ENCODE measurements around the gene SLC38A3. TPM values are rescaled to one million over a fixed set of nuclear protein-coding genes. Genes with fewer than 3 reads are reported as not detected.
"Not testable (repeated sequence)": the region's sequence is repeated elsewhere in the genome, so short reads cannot be mapped to it uniquely, and the experiment has no call there.

SLC38A3 gene
- polyA plus RNA-seq, 12 donors: 1.3 to 4.3 (median 3.1) TPM; not detected in 2

GRCh38 chr3:50210176-50210509 lies 5.1 kb downstream of the SLC38A3 start:
- no peak for DNase-seq

GRCh38 chr3:50210510-50211367 lies 5.7 kb downstream of the SLC38A3 start:
- DNase-seq: no peak

- not testable (repeated sequence) for DNase-seq
Observed at GRCh38 chr3:50211368-50211717, 6.3 kb downstream of the SLC38A3 start.

- no peak for DNase-seq
Observed at GRCh38 chr3:50211930-50212329, 6.9 kb downstream of the SLC38A3 start.

- DNase-seq: no peak
Observed at GRCh38 chr3:50212502-50212901, 7.4 kb downstream of the SLC38A3 start.

- no peak for DNase-seq
Observed at GRCh38 chr3:50212971-50213370, 7.9 kb downstream of the SLC38A3 start.

GRCh38 chr3:50213373-50213772 lies 8.3 kb downstream of the SLC38A3 start:
- DNase-seq: no peak

- no peak for DNase-seq
Observed at GRCh38 chr3:50214824-50215223, 9.8 kb downstream of the SLC38A3 start.

GRCh38 chr3:50215529-50215928 lies 10.5 kb downstream of the SLC38A3 start:
- no peak for DNase-seq

GRCh38 chr3:50217681-50218080 lies 12.6 kb downstream of the SLC38A3 start:
- no peak for DNase-seq

- no peak for DNase-seq
Observed at GRCh38 chr3:50218448-50218847, 13.4 kb downstream of the SLC38A3 start.

GRCh38 chr3:50219285-50219684 lies 14.2 kb downstream of the SLC38A3 start:
- DNase-seq: no peak

GRCh38 chr3:50220109-50220508 lies 15.0 kb downstream of the SLC38A3 start:
- DNase-seq: no peak

GRCh38 chr3:50221051-50221410 lies 16.0 kb downstream of the SLC38A3 start:
- DNase-seq: no peak

GRCh38 chr3:50221411-50222168 lies 16.5 kb downstream of the SLC38A3 start:
- DNase-seq: no peak

- no peak for DNase-seq
Observed at GRCh38 chr3:50222169-50222528, 17.1 kb downstream of the SLC38A3 start.

- no peak for DNase-seq
Observed at GRCh38 chr3:50224639-50225038, 19.6 kb downstream of the SLC38A3 start.

- peak; percentile 64 for DNase-seq
Observed at GRCh38 chr3:50226888-50227389, 21.9 kb downstream of the SLC38A3 start.

- peak; percentile 92 for DNase-seq
Observed at GRCh38 chr3:50227390-50228183, 22.5 kb downstream of the SLC38A3 start.

GRCh38 chr3:50228184-50228763 lies 23.2 kb downstream of the SLC38A3 start:
- DNase-seq: not testable (repeated sequence)

- DNase-seq: no peak
Observed at GRCh38 chr3:50229490-50229889, 24.4 kb downstream of the SLC38A3 start.
